Naive thymus-derived CD4-positive, alpha-beta T cell (primary cell): ENCODE results near the gene PLD3. TPM values are rescaled to one million over a fixed set of nuclear protein-coding genes. Genes with fewer than 3 reads are reported as not detected.

ENCODE experiments used
- ATAC-seq: fragments of 150-1000 bp; cut with Tn5 transposase; 2 replicates; pipeline ENCODE4 v1.10.0; 2021; ENCODE audit warnings: mild to moderate bottlenecking, moderate library complexity
- CTCF ChIA-PET: fragments of 350-600 bp; sonication (Branson Sonifier 250); formaldehyde crosslinking; loops from one replicate; lab custom pipeline; 2021; ENCODE audit warnings: antibody characterized with exemption; lab: Charles Lee
- POLR2A ChIA-PET: fragments of 350-600 bp; sonication (Branson Sonifier 250); formaldehyde crosslinking; loops from one replicate; lab custom pipeline; 2021; ENCODE audit warnings: antibody characterized with exemption, inconsistent platforms; lab: Charles Lee
- DNase-seq, 9 donors: peaks; one replicate each; pipeline versions ENCODE4 v3.0.0 to v3.0.0-alpha.2; 2020 to 2022; ENCODE audit warnings: mixed read lengths in 1 of 9
- H3K27ac ChIP-seq: one replicate; pipeline ENCODE4 v1.7.0; 2013; ENCODE audit warnings: mild to moderate bottlenecking, low read depth, low read length, moderate library complexity
- H3K27me3 ChIP-seq, 2 donors: one replicate each; pipeline ENCODE4 v1.7.0; 2013; ENCODE audit warnings: low read length in 2 of 2, mild to moderate bottlenecking in 2 of 2, moderate library complexity in 2 of 2; ENCODE audit not compliant: control insufficient read depth in 2 of 2, insufficient read depth in 2 of 2
- H3K36me3 ChIP-seq, 3 experiments: 1 replicate in 2 of 3; 2 replicates in 1 of 3; pipeline ENCODE4 v1.7.0; 2013; ENCODE audit warnings: low read length in 3 of 3, mild to moderate bottlenecking in 3 of 3, moderate library complexity in 1 of 3; ENCODE audit not compliant: insufficient read depth in 3 of 3, control insufficient read depth in 2 of 3
- H3K4me1 ChIP-seq, 2 donors: one replicate each; pipeline ENCODE4 v1.7.0; 2013; ENCODE audit warnings: low read length in 2 of 2, mild to moderate bottlenecking in 2 of 2, moderate library complexity in 1 of 2; ENCODE audit not compliant: control insufficient read depth in 2 of 2, insufficient read depth in 2 of 2
- H3K4me3 ChIP-seq: 2 replicates; pipeline ENCODE4 v1.7.0; 2013; ENCODE audit warnings: mild to moderate bottlenecking, low read length
- H3K9me3 ChIP-seq, 3 experiments: 1 replicate in 2 of 3; 2 replicates in 1 of 3; pipeline ENCODE4 v1.7.0; 2013; ENCODE audit warnings: low read length in 3 of 3; ENCODE audit not compliant: control insufficient read depth in 2 of 3
- H3K27ac Mint-ChIP-seq, 9 donors: one replicate each; pipeline ENCODE4 v1.8.0; 2020 to 2022; ENCODE audit warnings: mixed read lengths in 9 of 9, mild to moderate bottlenecking in 8 of 9, moderate library complexity in 5 of 9, inconsistent platforms in 2 of 9
- H3K27me3 Mint-ChIP-seq, 5 donors: one replicate each; pipeline ENCODE4 v1.8.0; 2021 to 2022; ENCODE audit warnings: mixed read lengths in 5 of 5, mild to moderate bottlenecking in 1 of 5
- H3K36me3 Mint-ChIP-seq, 5 donors: one replicate each; pipeline ENCODE4 v1.8.0; 2020 to 2022; ENCODE audit warnings: mixed read lengths in 5 of 5, mild to moderate bottlenecking in 3 of 5, inconsistent platforms in 1 of 5
- H3K4me1 Mint-ChIP-seq, 7 donors: one replicate each; pipeline ENCODE4 v1.8.0; 2020 to 2022; ENCODE audit warnings: mixed read lengths in 7 of 7, mild to moderate bottlenecking in 3 of 7, inconsistent platforms in 1 of 7
- H3K4me3 Mint-ChIP-seq, 10 donors: one replicate each; pipeline ENCODE4 v1.8.0; 2020 to 2022; ENCODE audit warnings: mild to moderate bottlenecking in 10 of 10, mixed read lengths in 10 of 10, moderate library complexity in 6 of 10, inconsistent platforms in 2 of 10
- H3K9me3 Mint-ChIP-seq, 11 donors: one replicate each; pipeline ENCODE4 v1.8.0; 2020 to 2022; ENCODE audit warnings: mixed read lengths in 11 of 11, mild to moderate bottlenecking in 4 of 11, inconsistent platforms in 1 of 11, moderate library complexity in 1 of 11
- intact Hi-C, 2 donors: fragments of 100-400 bp; cut with micrococcal nuclease; formaldehyde crosslinking; loops; one replicate each; pipeline ENCODE4 v1.15.1; 2023
- polyA plus RNA-seq, 2 donors: library from polyadenylated mRNA; unstranded; fragments of 300-500 nt; fragmentation: Illumina TruSeq; gene quantifications; one replicate each; pipeline ENCODE4 v1.2.3, GENCODE V29; 2021
- total RNA-seq, 6 experiments: library from RNA in 5 of 6; stranded (reverse) in 5 of 6; gene quantifications; 1 replicate in 5 of 6; 2 replicates in 1 of 6; pipeline ENCODE4 v1.2.3 and lab custom pipeline; 2021 to 2026

PLD3 gene
- total and polyA plus RNA-seq, 7 experiments from 2014 or later: 60.1 to 137 (median 85.8) TPM

DNA sequence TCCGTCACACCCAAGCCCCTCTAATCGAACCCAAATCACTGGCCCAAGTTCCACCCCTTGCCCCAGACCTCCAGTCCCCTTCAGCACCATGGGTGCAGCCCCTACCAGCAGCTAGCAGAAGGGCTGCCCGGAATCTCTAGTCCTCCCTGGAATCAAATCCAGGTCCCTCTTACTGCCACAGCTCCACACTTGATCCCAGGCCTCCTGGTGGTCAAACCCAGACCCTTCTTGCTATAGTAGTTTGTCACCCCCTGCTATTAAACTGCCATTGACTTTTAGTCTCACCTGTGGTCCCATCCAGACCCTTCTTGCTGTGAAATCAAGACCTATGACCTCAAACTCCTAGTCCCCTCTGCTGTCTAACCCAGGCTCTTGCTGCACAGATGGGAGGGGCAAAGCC, 32.8 kb downstream of the PLD3 start:
- ATAC-seq (no peak), DNase-seq (no peak)
- no peaks in the 10 kb centered on the region for H3K4me1 Mint-ChIP-seq
- H3K4me3 ChIP-seq: no peak overlapping the region
- no peaks in the 10 kb centered on the region for H3K27me3 Mint-ChIP-seq
- H3K9me3 Mint-ChIP-seq: peaks cover 0 to 1% (median 0%) of the 10 kb centered on the region in 11 donors
- H3K9me3 ChIP-seq: no peaks in the 10 kb centered on the region
- CTCF ChIA-PET: no interaction called here
- H3K27me3 ChIP-seq: no peaks in the 10 kb centered on the region
- peaks cover 0 to 4% (median 0%) of the 10 kb centered on the region in 5 donors for H3K36me3 Mint-ChIP-seq
- H3K27ac Mint-ChIP-seq: peak overlapping the region in 3 of 9 donors; percentile 7 to 74 (median 45)
- H3K4me3 Mint-ChIP-seq: no peak overlapping the region
- intact Hi-C loops: no loop called here
- H3K27ac ChIP-seq: no peak overlapping the region
- H3K36me3 ChIP-seq: peaks cover 0 to 29% (median 6%) of the 10 kb centered on the region in 3 experiments
- POLR2A ChIA-PET: no interaction called here
- H3K4me1 ChIP-seq: no peaks in the 10 kb centered on the region

- Histone ChIP-seq H3K9me3 (no peaks in the 10 kb centered on the region), H3K4me1 (no peaks in the 10 kb centered on the region), H3K27me3 (no peaks in the 10 kb centered on the region), H3K36me3 (peaks cover 0 to 8% (median 0%) of the 10 kb centered on the region in 3 experiments), H3K4me3 (no peak overlapping the region), H3K27ac (no peak overlapping the region)
- ChIA-PET CTCF (no interaction called here), POLR2A (no interaction called here)
- intact Hi-C loops: no loop called here
- Mint-ChIP-seq H3K36me3 (peaks cover 0 to 3% (median 0%) of the 10 kb centered on the region in 5 donors), H3K4me3 (no peak overlapping the region), H3K27ac (peak overlapping the region in 2 of 9 donors; percentile 18 to 59), H3K9me3 (peaks cover 0 to 1% (median 0%) of the 10 kb centered on the region in 11 donors), H3K27me3 (no peaks in the 10 kb centered on the region), H3K4me1 (peaks cover 0 to 2% (median 0%) of the 10 kb centered on the region in 7 donors)
- ATAC-seq (no peak), DNase-seq (no peak)
Observed at GRCh38 chr19:40383668-40384248, 35.3 kb downstream of the PLD3 start.

DNA sequence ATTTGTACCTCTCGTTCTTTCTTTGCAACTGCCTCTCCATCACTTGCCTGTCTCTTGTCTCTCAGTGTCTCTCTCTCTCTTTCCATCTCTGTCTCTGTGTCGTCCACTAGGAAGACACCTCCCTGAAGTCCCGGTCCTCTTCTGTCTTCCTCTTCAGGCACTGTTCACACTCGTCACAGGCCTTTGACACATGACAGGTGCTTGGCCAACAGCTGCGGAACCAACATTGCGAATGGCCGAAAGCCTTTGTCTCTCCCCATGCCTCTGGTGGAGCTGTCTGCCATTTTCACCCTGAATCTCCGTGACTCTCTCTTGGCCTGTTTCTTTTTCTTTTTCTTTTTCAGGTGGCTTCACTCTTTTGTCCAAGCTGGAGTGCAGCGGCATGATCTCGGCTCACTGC, 38.7 kb downstream of the PLD3 start:
- Histone ChIP-seq H3K9me3 (no peaks in the 10 kb centered on the region), H3K36me3 (no peaks in the 10 kb centered on the region), H3K4me1 (no peaks in the 10 kb centered on the region), H3K27me3 (no peaks in the 10 kb centered on the region), H3K4me3 (no peak overlapping the region), H3K27ac (no peak overlapping the region)
- peaks cover 0 to 2% (median 0%) of the 10 kb centered on the region in 7 donors for H3K4me1 Mint-ChIP-seq
- ATAC-seq (no peak), DNase-seq (no peak)
- no peaks in the 10 kb centered on the region for H3K36me3 Mint-ChIP-seq
- ChIA-PET POLR2A (no interaction called here), CTCF (interaction anchor here (1.1 kb wide), 1 partner anchor 33 kb away, joined by 3 read pairs; no protein-coding TSS in a partner anchor)
- intact Hi-C loops: no loop called here
- H3K27ac Mint-ChIP-seq: no peak overlapping the region
- H3K4me3 Mint-ChIP-seq: peak overlapping the region in 1 of 10 donors; percentile 3
- H3K27me3 Mint-ChIP-seq: no peaks in the 10 kb centered on the region
- H3K9me3 Mint-ChIP-seq: peaks cover 0 to 1% (median 0%) of the 10 kb centered on the region in 11 donors

- Mint-ChIP-seq H3K4me1 (peaks cover 0 to 2% (median 0%) of the 10 kb centered on the region in 7 donors), H3K4me3 (no peak overlapping the region), H3K27ac (no peak overlapping the region), H3K9me3 (peaks cover 0 to 1% (median 0%) of the 10 kb centered on the region in 11 donors), H3K36me3 (no peaks in the 10 kb centered on the region), H3K27me3 (no peaks in the 10 kb centered on the region)
- Histone ChIP-seq H3K27ac (no peak overlapping the region), H3K36me3 (no peaks in the 10 kb centered on the region), H3K9me3 (no peaks in the 10 kb centered on the region), H3K4me1 (no peaks in the 10 kb centered on the region), H3K4me3 (no peak overlapping the region), H3K27me3 (no peaks in the 10 kb centered on the region)
- POLR2A ChIA-PET: interaction anchor here (0.6 kb wide), 1 partner anchor 285 kb away, joined by 7 read pairs; no protein-coding TSS in a partner anchor
- ATAC-seq (no peak), DNase-seq (no peak)
- CTCF ChIA-PET: no interaction called here
- intact Hi-C loops: no loop called here
Observed at GRCh38 chr19:40388481-40388880, 40.0 kb downstream of the PLD3 start.

DNA sequence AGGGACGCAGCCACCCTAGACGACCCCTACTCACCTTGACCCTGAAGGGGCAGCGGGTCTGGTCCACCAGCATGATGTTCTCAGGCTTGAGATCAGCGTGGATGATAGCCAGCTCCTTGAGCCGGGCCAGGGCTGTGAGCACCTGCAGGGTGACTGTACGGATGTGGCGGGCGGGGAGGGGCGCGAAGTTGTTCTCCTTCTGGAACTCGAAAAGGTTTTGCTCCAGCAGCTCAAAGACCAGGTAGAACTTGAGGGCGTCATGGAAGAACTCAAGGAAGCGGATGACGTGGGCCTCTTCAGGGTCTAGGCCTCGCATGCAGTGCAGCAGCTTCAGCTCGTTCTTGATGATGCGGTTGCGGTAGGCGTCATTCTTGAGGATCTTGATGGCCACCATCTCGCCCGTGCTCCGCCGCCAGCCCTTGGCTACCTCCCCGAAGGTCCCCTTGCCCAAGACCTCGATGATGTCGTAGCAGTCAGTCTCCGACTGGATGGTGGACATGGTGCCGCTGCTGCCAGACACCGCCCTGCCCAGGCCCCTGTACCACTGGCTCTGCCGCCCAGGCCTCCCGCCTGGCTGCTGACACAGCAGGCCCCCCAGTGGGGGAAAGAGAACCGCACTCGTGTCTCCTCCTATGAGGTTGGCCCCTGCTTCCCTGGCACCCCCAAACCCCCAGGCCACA, 41.0 kb downstream of the PLD3 start:
- Histone ChIP-seq H3K4me1 (no peaks in the 10 kb centered on the region), H3K27ac (no peak overlapping the region), H3K36me3 (no peaks in the 10 kb centered on the region), H3K4me3 (no peak overlapping the region), H3K27me3 (no peaks in the 10 kb centered on the region), H3K9me3 (no peaks in the 10 kb centered on the region)
- Mint-ChIP-seq H3K9me3 (peaks cover 0 to 1% (median 0%) of the 10 kb centered on the region in 11 donors), H3K36me3 (no peaks in the 10 kb centered on the region), H3K4me3 (no peak overlapping the region), H3K27me3 (no peaks in the 10 kb centered on the region), H3K4me1 (peaks cover 0 to 2% (median 0%) of the 10 kb centered on the region in 7 donors), H3K27ac (no peak overlapping the region)
- ATAC-seq: no peak
- intact Hi-C loops: no loop called here
- POLR2A ChIA-PET: interaction anchor here (0.5 kb wide), 1 partner anchor 459 kb away, joined by 8 read pairs; no protein-coding TSS in a partner anchor
- CTCF ChIA-PET: no interaction called here
- DNase-seq: no peak

- no peaks in the 10 kb centered on the region for H3K27me3 ChIP-seq
- no peak for ATAC-seq
- Mint-ChIP-seq H3K36me3 (no peaks in the 10 kb centered on the region), H3K27me3 (no peaks in the 10 kb centered on the region), H3K27ac (no peak within 1 kb of the TSS), H3K4me3 (peak within 1 kb of the TSS in 1 of 10 donors; percentile 16), H3K9me3 (peaks cover 0 to 1% (median 0%) of the 10 kb centered on the region in 11 donors), H3K4me1 (peaks cover 0 to 2% (median 0%) of the 10 kb centered on the region in 7 donors)
- no peak within 1 kb of the TSS for H3K4me3 ChIP-seq
- POLR2A ChIA-PET: no interaction called here
- CTCF ChIA-PET: no interaction called here
- no peaks in the 10 kb centered on the region for H3K4me1 ChIP-seq
- no peaks in the 10 kb centered on the region for H3K9me3 ChIP-seq
- DNase-seq: no peak
- no peak within 1 kb of the TSS for H3K27ac ChIP-seq
- H3K36me3 ChIP-seq: no peaks in the 10 kb centered on the region
- intact Hi-C loops: no loop called here
Observed at GRCh38 chr19:40390084-40390742, 41.7 kb downstream of the PLD3 start, which contains the start of gene HIPK4. Gene HIPK4 (minus strand): TSS chr19:40390181. CDS start chr19:40389902, 279 bp downstream.
